OCI-LY7 (cell line): ENCODE results near the gene BFAR.

Experiments
- CTCF ChIP-seq: fragments of 200-600 bp; sonication (generic); conservative IDR thresholded peaks from 2 replicates; pipeline ENCODE4 v1.5.1; 2014; ENCODE audit warnings: mild to moderate bottlenecking, antibody characterized with exemption, low read length, moderate library complexity, mixed read lengths
- EZH2phosphoT487 ChIP-seq: fragments of 200-600 bp; sonication (generic); IDR thresholded peaks from 2 replicates; pipeline ENCODE4 v1.6.1; 2018; ENCODE audit warnings: low read depth, borderline replicate concordance, mild to moderate bottlenecking, mixed run types, antibody characterized with exemption, low read length, moderate library complexity, mixed read lengths

- TF ChIP-seq CTCF, result no peak
- TF ChIP-seq EZH2phosphoT487, result no peak
These were observed 34.9 kb downstream of the BFAR start for GRCh38 chr16:14667347-14668266.
